NCI-H2081 (cell line): ENCODE measurements around the gene PCDHA5.
"Not testable (repeated sequence)": the region's sequence is repeated elsewhere in the genome, so short reads cannot be mapped to it uniquely, and the experiment has no call there.

Source experiments
- DNase-seq, 2 experiments: peaks; one replicate each; lab custom pipeline; 2025; lab: John Stamatoyannopoulos, UW

Gene PCDHA5

DNA sequence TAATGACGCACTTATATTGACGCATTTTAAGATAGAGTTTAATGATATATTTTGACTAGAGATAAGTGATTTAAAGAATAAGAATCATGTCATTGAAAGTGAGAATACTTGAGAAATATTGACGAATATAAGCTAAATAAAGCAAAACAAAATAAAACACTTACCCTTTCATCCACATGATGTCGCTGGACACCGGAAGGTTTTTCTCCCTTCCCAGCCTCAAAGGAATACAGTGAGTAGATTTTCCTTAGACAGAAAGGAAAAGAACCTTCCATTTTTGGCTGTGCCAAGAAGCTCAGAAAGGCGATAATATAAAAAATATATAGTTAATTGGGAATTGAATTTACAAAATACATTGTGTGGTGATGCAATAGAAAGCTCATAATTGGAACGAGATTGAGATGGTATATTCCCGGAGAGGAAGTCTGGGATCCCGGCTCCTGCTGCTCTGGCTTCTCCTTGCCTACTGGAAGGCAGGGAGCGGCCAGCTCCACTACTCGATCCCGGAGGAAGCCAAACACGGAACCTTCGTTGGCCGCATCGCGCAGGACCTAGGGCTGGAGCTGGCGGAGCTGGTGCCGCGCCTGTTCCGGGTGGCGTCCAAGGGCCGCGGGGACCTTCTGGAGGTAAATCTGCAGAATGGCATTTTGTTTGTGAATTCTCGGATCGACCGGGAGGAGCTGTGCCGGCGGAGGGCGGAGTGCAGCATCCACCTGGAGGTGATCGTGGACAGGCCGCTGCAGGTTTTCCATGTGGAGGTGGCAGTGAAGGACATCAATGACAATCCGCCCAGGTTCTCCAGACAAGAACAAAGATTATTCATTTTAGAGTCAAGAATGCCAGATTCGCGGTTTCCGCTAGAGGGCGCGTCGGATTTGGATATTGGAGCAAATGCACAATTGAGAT, at the start of gene PCDHA5:
Gene PCDHA5, plus strand, starts transcription at position 239 of the 906 bp plus-strand sequence.
- DNase-seq = no peak

GRCh38 chr5:140780512-140780911, 40.9 kb upstream of the PCDHA5 start:
- DNase-seq = no peak

DNA sequence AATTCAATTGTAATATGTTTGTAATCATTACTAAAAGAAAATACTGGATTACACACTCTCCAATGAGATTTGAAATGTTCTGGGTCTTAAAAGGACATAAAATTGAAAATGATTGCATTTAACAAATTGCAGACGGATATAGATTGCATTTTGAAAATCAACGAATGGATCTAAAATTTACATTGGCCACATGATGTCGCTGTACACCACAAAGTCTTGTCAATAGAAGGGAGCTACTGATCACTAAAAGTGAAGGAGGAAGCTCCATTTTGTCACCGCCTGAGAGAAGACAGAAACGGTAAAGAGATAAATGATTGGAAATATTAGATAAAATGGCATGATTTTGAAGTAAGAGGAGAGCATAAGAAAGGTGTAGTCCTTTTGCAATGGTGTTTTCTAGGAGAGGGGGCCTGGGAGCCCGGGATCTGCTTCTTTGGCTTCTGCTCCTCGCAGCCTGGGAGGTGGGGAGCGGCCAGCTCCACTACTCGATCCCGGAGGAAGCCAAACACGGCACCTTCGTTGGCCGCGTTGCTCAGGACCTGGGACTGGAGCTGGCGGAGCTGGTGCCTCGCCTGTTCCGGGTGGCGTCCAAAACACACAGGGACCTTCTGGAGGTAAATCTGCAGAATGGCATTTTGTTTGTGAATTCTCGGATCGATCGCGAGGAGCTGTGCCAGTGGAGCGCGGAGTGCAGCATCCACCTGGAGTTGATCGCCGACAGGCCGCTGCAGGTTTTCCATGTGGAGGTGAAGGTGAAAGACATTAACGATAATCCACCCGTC, 35.3 kb upstream of the PCDHA5 start, which contains the start of gene PCDHA1:
Gene PCDHA1, plus strand, starts transcription at position 236 of the 782 bp plus-strand sequence.
- DNase-seq = peak; percentile 16 to 41

GRCh38 chr5:140787422-140787821, 34.0 kb upstream of the PCDHA5 start:
- DNase-seq = not testable (repeated sequence)

DNA sequence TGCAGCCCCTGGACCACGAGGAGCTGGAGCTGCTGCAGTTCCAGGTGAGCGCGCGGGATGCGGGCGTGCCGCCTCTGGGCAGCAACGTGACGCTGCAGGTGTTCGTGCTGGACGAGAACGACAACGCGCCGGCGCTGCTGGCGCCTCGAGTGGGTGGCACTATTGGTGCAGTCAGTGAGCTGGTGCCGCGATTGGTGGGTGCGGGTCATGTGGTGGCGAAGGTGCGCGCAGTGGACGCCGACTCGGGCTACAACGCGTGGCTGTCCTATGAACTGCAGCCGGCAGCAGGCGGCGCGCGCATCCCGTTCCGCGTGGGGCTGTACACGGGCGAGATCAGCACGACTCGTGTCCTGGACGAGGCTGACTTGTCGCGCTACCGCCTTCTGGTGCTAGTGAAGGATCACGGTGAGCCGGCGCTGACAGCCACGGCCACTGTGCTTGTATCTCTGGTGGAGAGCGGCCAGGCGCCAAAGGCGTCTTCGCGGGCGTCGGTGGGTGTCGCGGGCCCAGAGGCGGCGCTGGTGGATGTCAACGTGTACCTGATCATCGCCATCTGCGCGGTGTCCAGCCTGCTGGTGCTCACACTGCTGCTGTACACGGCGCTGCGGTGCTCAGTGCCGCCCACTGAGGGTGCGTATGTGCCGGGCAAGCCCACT, 33.4 kb upstream of the PCDHA5 start:
- DNase-seq = not testable (repeated sequence)

GRCh38 chr5:140791089-140791488, 30.3 kb upstream of the PCDHA5 start:
- DNase-seq = no peak

GRCh38 chr5:140794595-140795258, 26.7 kb upstream of the PCDHA5 start, which contains the start of gene PCDHA2:
TSS of gene PCDHA2 (plus strand) at chr5:140794852.
- DNase-seq = no peak

DNA sequence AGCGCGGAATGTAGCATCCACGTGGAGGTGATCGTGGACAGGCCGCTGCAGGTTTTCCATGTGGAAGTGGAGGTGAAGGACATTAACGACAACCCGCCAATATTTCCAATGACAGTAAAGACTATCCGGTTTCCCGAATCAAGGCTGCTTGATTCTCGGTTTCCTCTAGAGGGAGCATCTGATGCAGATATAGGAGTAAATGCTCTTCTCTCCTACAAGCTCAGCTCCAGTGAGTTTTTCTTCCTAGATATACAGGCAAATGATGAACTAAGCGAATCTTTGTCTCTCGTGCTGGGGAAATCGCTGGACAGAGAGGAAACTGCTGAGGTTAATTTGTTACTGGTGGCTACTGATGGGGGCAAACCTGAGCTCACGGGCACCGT, 26.2 kb upstream of the PCDHA5 start:
- no peak for DNase-seq

DNA sequence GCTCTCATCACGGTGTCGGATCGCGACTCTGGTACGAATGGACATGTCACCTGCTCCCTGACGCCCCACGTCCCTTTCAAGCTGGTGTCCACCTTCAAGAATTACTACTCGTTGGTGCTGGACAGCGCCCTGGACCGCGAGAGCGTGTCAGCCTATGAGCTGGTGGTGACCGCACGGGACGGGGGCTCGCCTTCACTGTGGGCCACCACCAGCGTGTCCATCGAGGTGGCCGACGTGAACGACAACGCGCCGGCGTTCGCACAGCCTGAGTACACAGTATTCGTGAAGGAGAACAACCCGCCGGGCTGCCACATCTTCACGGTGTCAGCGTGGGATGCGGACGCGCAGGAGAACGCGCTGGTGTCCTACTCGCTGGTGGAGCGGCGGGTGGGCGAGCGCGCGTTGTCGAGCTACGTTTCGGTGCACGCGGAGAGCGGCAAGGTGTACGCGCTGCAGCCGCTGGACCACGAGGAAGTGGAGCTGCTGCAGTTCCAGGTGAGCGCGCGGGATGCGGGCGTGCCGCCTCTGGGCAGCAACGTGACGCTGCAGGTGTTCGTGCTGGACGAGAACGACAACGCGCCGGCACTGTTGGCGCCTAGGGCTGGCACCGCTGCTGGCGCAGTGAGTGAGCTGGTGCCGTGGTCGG, 25.2 kb upstream of the PCDHA5 start:
- not testable (repeated sequence) for DNase-seq

GRCh38 chr5:140796718-140797095, 24.7 kb upstream of the PCDHA5 start:
- DNase-seq = no peak

DNA sequence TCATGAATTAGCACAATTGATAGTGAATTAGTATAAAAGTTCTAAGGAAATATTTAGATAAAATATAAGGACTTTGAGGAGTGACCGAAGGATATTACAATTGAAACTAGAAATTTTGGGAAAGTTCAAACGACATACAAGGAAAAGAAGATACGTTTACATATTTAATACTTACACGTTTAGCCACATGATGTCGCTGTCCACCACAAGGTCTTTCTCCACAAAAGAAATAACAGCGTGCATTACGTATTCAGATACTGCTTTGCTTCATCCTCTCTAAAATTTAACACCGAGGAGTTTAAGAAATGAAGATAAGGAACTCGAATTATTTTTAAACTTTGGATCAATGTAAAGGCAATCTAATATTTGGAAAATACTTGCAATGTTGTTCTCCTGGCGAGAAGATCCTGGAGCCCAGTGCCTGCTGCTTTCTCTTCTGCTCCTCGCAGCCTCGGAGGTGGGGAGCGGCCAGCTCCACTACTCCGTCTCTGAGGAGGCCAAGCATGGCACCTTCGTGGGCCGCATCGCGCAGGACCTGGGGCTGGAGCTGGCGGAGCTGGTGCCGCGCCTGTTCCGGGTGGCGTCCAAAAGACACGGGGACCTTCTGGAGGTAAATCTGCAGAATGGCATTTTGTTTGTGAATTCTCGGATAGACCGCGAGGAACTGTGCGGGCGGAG, 20.5 kb upstream of the PCDHA5 start, which contains the start of gene PCDHA3:
Gene PCDHA3, plus strand, starts transcription at position 242 of the 678 bp plus-strand sequence.
- DNase-seq = no peak

- no peak for DNase-seq
Observed at GRCh38 chr5:140801494-140801841, 19.9 kb upstream of the PCDHA5 start.

- DNase-seq = not testable (repeated sequence)
Observed at GRCh38 chr5:140802381-140802780, 19.0 kb upstream of the PCDHA5 start.

DNA sequence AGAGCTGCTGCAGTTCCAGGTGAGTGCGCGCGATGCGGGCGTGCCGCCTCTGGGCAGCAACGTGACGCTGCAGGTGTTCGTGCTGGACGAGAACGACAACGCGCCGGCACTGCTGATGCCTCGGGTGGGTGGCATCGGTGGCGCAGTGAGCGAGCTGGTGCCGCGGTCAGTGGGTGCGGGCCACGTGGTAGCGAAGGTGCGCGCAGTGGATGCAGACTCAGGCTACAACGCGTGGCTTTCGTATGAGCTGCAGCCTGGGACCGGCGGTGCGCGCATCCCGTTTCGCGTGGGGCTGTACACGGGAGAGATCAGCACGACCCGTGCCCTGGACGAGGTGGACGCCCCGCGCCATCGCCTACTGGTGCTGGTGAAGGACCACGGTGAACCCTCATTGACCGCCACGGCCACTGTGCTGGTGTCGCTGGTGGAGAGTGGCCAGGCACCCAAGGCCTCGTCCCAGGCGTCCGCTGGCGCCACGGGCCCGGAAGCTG, 18.6 kb upstream of the PCDHA5 start:
- no peak for DNase-seq

GRCh38 chr5:140806834-140807775, 14.3 kb upstream of the PCDHA5 start, which contains the start of gene PCDHA4:
TSS of gene PCDHA4 (plus strand) at chr5:140807068.
- no peak for DNase-seq

DNA sequence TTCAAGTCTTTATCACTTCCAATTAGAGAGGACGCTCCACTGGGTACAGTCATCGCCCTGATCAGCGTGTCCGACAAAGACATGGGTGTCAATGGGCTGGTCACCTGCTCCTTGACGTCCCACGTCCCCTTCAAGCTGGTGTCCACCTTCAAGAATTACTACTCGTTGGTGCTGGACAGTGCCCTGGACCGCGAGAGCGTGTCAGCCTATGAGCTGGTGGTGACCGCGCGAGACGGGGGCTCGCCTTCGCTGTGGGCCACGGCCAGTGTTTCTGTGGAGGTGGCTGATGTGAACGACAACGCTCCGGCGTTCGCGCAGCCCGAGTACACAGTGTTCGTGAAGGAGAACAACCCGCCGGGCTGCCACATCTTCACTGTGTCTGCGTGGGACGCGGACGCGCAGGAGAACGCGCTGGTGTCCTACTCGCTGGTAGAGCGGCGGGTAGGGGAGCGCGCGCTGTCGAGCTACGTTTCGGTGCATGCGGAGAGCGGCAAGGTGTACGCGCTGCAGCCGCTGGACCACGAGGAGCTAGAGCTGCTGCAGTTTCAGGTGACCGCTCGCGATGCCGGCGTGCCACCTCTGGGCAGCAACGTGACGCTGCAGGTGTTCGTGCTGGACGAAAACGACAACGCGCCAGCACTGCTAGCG, 13.0 kb upstream of the PCDHA5 start:
- not testable (repeated sequence) for DNase-seq

DNA sequence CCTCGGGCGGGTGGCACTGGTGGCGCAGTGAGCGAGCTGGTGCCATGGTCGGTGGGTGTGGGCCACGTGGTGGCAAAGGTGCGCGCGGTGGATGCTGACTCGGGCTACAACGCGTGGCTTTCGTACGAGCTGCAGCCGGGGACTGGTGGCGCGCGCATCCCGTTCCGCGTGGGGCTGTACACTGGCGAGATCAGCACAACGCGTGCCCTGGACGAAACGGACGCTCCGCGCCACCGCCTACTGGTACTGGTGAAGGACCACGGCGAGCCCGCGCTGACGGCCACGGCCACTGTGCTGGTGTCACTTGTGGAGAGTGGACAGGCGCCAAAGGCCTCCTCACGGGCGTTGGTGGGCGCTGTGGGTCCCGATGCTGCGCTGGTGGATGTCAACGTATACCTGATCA, 12.5 kb upstream of the PCDHA5 start:
- DNase-seq = no peak

DNA sequence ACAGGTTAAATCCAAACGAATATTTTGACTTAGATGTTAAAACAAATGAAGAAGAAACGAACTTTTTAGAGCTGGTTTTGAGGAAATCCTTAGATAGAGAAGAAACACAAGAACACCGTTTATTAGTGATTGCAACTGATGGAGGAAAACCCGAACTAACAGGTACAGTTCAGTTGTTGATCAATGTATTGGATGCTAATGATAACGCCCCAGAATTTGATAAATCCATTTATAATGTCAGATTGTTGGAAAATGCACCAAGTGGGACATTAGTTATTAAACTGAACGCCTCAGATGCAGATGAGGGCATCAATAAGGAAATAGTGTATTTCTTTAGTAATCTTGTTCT, 842 bp downstream of the PCDHA5 start:
- DNase-seq = no peak

DNA sequence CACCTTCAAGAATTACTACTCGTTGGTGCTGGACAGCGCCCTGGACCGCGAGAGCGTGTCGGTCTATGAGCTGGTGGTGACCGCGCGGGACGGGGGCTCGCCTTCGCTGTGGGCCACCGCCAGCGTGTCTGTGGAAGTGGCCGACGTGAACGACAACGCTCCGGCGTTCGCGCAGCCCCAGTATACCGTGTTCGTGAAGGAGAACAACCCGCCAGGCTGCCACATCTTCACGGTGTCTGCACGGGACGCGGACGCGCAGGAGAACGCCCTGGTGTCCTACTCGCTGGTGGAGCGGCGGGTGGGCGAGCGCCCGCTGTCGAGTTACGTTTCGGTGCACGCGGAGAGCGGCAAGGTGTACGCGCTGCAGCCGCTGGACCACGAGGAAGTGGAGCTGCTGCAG, 1.6 kb downstream of the PCDHA5 start:
- not testable (repeated sequence) for DNase-seq
